Measurements from ENCODE around the gene LRRIQ3. TPM values are rescaled to one million over a fixed set of nuclear protein-coding genes. Genes with fewer than 3 reads are reported as not detected.

Gene LRRIQ3, protein sequence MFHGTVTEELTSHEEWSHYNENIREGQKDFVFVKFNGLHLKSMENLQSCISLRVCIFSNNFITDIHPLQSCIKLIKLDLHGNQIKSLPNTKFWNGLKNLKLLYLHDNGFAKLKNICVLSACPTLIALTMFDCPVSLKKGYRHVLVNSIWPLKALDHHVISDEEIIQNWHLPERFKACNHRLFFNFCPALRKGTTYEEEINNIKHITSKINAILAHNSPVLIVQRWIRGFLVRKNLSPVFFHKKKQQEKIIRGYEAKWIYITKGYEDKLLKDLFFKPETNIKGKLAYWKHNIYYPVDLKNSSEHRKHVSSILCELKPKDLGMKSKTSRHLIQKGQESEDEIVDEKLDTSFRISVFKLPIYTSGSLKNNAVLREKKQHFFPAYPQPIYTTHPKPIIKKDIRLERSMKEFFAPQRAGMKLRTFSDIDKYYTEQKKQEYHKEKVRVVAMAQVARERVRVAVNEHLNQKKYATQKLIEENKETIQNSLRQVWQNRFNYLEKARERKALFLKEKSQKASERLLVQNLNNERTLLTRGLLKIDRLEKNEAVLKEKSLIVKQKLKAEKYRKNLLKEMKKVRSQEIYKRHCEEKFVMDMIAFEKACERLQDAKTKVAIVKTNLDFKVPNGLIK
- 1.7 and 2.5 TPM in 2 replicates for total RNA-seq (2014; rRNA removed; shearing (Covaris generic))

DNA sequence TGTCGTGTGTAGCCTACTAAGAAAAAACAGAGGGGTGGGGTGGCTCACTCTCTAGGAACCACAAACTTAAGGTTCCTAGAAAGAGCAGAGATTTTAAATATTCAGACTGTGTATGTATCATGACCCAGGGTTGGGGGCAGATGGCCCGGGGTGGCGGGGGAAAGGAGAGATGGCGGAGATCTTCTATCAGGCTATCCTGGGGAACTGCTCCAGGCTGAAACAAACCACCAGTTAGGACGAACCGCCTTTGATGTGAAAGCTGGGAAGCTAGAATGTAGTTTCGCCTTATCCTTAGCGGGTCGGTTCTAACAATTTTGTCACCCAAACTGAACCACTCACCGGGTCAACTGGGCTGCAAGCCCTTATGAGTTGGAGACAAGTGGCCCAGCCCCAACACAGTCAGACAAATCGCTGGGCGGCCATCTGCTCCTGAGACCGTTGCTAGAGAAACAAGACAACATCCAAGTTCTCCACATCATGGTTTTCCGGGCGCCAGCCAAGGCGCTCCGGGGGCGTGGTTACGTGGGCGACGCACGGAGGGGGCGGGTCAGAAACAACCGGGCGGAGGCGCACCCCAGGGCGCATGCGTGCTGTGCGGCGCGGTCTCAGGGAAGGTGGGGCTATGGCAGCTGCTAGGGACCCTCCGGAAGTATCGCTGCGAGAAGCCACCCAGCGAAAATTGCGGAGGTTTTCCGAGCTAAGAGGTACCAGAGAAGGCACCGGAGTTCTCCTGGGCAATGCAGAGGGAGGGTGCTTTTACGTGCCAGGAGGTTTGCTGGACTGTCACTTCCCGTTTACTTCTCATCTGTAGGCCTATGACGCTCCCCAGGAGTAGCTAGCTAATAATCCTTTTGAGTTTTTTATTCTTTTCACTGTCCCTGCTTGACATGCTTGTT lies at the start of gene LRRIQ3, which contains the start of gene FPGT:
Gene LRRIQ3, minus strand, starts transcription at position 520 of the 896 bp plus-strand sequence. CDS start 14,492 bp downstream, outside the sequence.
Gene FPGT, plus strand, starts transcription at position 586 of the 896 bp plus-strand sequence. Its CDS starts 37 bp downstream, at position 623.
- Histone ChIP-seq H3K4me3 (peak within 1 kb of the TSS; percentile 46), H3K4me1 (replicated peaks) (no peaks in the 10 kb centered on the region; the same call in 1 of the 2 replicates), H3K27ac (peak within 1 kb of the TSS; percentile 78), H3K9me3 (replicated peaks) (no peaks in the 10 kb centered on the region), H3K36me3 (peaks cover 5% of the 10 kb centered on the region), H3K27me3 (replicated peaks) (no peaks in the 10 kb centered on the region)
- peak; percentile 95 to 96 for DNase-seq (ENCODE audit: low read depth in 1 of 2, low spot score in 2 of 2)

DNA sequence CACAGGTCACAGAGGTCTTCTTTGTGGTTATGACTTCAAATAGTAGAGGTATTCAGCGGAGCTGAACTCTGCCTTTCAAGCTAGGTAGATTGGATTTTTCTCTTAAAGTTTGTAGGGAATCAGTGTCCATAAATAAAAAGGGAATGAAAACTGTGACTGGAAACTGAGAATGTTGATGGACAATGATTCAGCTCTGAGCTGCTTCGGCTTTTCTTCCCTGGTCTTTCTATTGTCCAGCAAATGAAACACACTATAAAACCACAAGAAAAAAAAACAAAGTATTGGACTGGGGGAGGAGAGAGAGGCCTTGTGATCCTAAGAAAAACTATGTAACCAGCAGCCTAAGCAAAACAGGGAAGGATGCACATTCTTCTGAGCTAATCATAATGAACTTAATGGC lies 48.3 kb upstream of the LRRIQ3 start:
- Histone ChIP-seq H3K27ac (no peak overlapping the region), H3K9me3 (replicated peaks) (no peaks in the 10 kb centered on the region), H3K4me1 (replicated peaks) (peaks cover 8% of the 10 kb centered on the region), H3K4me3 (no peak overlapping the region), H3K27me3 (replicated peaks) (no peaks in the 10 kb centered on the region), H3K36me3 (no peaks in the 10 kb centered on the region)
- peak in 1 of 2 experiments; percentile 32 for DNase-seq (ENCODE audit: low read depth in 1 of 2, low spot score in 2 of 2)

DNA sequence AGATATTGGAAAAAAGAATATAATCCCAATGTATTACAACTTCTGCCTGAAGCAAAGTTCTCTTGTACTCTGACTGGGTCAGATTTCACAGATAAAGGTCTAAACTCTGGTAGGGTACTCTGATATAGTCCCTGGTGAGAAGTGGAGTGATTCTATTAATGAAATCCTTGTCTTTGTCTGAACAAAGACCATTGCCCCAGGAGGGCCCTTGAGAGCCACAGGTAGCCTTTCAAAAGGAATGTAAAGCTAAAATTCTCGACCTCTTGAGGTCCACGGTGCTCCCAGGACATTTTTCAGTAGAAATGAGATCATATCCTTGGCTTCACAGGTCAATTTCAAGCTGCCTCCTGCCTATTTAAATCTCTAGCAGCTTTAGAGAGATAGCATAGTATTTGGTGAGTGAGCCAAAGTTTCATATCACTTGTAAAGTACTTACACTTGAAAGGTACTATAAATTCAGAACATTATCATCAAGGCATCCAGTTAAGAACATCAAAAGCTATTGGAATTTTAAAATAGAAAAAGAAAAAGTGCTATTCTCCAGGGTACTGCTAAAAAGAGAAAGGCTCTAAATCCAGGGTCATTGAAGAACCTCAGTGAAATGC lies 47.3 kb upstream of the LRRIQ3 start:
- H3K4me3 ChIP-seq, result no peak overlapping the region
- no peaks in the 10 kb centered on the region for H3K27me3 ChIP-seq (replicated peaks)
- peaks cover 8% of the 10 kb centered on the region for H3K4me1 ChIP-seq (replicated peaks)
- H3K9me3 ChIP-seq (replicated peaks), result no peaks in the 10 kb centered on the region
- no peaks in the 10 kb centered on the region for H3K36me3 ChIP-seq
- H3K27ac ChIP-seq, result no peak overlapping the region
- DNase-seq (ENCODE audit: low read depth in 1 of 2, low spot score in 2 of 2), result no peak

DNA sequence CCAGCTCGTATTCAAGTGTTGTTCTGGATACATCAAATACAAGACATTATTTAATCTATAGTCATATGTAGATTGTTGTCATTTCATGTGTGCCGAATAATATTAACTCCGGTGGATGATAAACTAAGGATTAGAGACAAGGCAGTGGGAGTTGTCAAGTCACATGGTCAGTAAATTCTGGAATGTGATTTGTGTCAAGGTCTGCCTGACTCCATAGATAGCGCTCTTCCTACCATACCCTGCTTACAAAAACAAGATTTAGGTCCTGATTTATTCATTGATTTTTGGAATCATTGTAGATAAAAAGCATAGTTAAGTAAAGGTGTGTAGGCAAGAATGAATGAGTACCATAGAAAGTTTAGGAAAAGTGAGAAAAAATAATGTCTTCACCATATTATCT lies 39.8 kb upstream of the LRRIQ3 start:
- no peak for DNase-seq (ENCODE audit: low read depth in 1 of 2, low spot score in 2 of 2)
- Histone ChIP-seq H3K27me3 (replicated peaks) (no peaks in the 10 kb centered on the region), H3K4me1 (replicated peaks) (no peaks in the 10 kb centered on the region), H3K4me3 (no peak overlapping the region), H3K27ac (no peak overlapping the region), H3K36me3 (no peaks in the 10 kb centered on the region), H3K9me3 (replicated peaks) (no peaks in the 10 kb centered on the region)

DNA sequence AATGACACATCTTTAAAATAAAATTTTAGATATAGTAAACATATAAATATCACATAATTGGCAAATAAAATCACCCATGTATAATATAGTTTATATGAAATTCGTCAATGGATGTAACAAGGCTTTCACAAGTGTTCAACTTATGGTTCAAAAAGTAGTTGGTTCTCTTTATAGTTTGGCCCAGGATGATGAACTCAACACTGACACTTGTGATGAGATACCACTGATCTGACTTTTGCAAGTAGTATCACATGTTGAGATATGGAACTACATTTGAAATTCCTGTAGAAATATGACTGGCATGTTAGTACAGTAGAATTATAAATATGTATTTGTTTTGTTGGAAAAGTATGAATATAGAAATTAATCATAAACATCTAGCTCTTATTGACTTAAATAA lies 39.1 kb upstream of the LRRIQ3 start:
- Histone ChIP-seq H3K36me3 (no peaks in the 10 kb centered on the region), H3K9me3 (replicated peaks) (no peaks in the 10 kb centered on the region), H3K27ac (no peak overlapping the region), H3K4me3 (no peak overlapping the region), H3K4me1 (replicated peaks) (no peaks in the 10 kb centered on the region), H3K27me3 (replicated peaks) (no peaks in the 10 kb centered on the region)
- no peak for DNase-seq (ENCODE audit: low read depth in 1 of 2, low spot score in 2 of 2)

DNA sequence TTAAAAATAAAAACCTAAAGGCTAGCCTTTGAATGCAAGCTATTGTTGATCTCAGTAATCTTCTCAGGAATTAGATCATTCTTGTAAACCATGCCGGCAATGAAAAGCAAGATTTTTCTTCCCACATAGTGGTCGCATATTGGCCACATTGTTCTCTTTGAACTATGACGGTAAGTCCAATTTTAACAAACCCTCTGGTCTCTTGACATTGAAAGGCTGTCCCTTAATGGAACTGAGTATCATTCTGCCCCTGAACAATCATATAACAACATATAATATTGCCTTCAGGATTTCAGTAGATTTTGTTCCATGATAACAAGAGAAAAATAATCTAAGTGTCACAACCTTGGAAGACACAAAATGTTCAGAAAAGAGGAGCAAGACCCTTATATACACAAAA lies 38.5 kb upstream of the LRRIQ3 start:
- no peak overlapping the region for H3K27ac ChIP-seq
- H3K4me3 ChIP-seq, result no peak overlapping the region
- no peaks in the 10 kb centered on the region for H3K9me3 ChIP-seq (replicated peaks)
- no peaks in the 10 kb centered on the region for H3K36me3 ChIP-seq
- DNase-seq (ENCODE audit: low read depth in 1 of 2, low spot score in 2 of 2), result no peak
- no peaks in the 10 kb centered on the region for H3K27me3 ChIP-seq (replicated peaks)
- no peaks in the 10 kb centered on the region for H3K4me1 ChIP-seq (replicated peaks)

DNA sequence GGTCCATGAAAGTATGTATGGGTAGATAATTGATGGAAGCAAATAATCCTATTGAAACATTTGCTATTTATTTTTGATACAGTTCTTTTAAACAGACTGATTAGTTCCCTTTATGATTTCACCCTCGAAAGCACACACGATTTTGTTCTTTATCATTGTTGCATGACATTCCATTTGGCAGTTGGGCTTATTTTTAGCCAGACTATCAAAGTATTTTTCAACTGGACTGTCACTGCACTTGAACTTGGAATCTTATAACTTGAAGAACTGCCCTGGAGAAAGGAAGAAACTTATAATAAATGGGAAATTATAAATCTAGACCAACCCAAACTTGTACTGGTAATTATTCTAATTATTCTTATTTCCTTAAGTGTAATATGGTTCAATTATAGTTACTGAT lies 37.2 kb upstream of the LRRIQ3 start, which contains the start of gene TNNI3K:
Gene TNNI3K, plus strand, starts transcription at position 235 of the 400 bp plus-strand sequence. Its CDS starts 65 bp downstream, at position 300.
- Histone ChIP-seq H3K27ac (no peak within 1 kb of the TSS), H3K9me3 (replicated peaks) (no peaks in the 10 kb centered on the region), H3K36me3 (no peaks in the 10 kb centered on the region), H3K27me3 (replicated peaks) (no peaks in the 10 kb centered on the region), H3K4me1 (replicated peaks) (no peaks in the 10 kb centered on the region), H3K4me3 (no peak within 1 kb of the TSS)
- no peak for DNase-seq (ENCODE audit: low read depth in 1 of 2, low spot score in 2 of 2)

DNA sequence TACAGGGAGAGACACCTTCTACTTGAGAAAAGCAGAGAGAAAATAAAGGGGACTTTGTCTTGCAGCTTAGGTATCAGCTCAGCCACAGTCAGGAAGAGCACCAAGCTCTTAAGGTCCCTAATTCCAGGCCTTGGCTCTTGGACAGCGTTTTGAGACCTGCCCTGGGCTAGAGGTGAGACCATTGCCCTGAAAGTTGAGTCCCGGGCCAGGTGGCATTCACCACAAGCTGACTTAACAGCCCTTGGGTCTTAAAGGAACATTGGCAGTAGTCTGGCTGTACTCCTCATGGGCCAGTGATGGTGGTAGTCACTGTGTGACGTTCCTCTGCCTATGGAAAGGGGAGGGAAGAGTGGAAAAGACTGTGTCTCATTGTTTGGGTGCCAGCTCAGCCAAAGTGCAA lies 25.5 kb upstream of the LRRIQ3 start:
- 0 out of 2 replicates have a peak, but pooled peaks cover 3% of the 10 kb centered on the region for H3K27me3 ChIP-seq (replicated peaks)
- H3K36me3 ChIP-seq, result no peaks in the 10 kb centered on the region
- DNase-seq (ENCODE audit: low read depth in 1 of 2, low spot score in 2 of 2), result no peak
- H3K27ac ChIP-seq, result no peak overlapping the region
- no peaks in the 10 kb centered on the region; the same call in 1 of the 2 replicates for H3K9me3 ChIP-seq (replicated peaks)
- no peak overlapping the region for H3K4me3 ChIP-seq
- H3K4me1 ChIP-seq (replicated peaks), result peaks cover 13% of the 10 kb centered on the region

DNA sequence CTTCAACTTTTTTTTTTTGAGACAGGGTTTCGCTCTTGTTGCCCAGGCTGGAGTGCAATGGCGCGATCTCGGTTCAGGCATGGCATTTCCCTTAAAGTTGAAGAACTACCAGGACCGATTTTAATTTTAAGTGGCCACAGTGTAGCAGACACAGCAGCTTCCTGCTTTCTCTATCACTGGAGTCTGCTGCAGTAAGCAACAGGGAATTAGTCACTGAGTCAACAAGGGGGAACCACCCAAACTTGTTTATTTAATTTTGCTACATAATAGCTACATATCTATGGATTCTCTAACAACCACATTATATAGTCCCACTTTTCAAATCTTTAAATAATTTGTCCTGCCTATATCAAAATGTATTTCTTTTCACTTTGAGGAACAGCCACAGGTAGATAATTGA lies 24.7 kb upstream of the LRRIQ3 start:
- Histone ChIP-seq H3K27ac (no peak overlapping the region), H3K4me3 (no peak overlapping the region), H3K27me3 (replicated peaks) (0 out of 2 replicates have a peak, but pooled peaks cover 3% of the 10 kb centered on the region), H3K4me1 (replicated peaks) (peaks cover 13% of the 10 kb centered on the region), H3K9me3 (replicated peaks) (no peaks in the 10 kb centered on the region; the same call in 1 of the 2 replicates), H3K36me3 (no peaks in the 10 kb centered on the region)
- DNase-seq (ENCODE audit: low read depth in 1 of 2, low spot score in 2 of 2), result peak in 1 of 2 experiments; percentile 50

GRCh38 chr1:74215229-74215628 lies 17.3 kb upstream of the LRRIQ3 start:
- H3K27me3 ChIP-seq (replicated peaks), result no peaks in the 10 kb centered on the region
- no peaks in the 10 kb centered on the region for H3K9me3 ChIP-seq (replicated peaks)
- H3K27ac ChIP-seq, result no peak overlapping the region
- no peak overlapping the region for H3K4me3 ChIP-seq
- no peaks in the 10 kb centered on the region for H3K4me1 ChIP-seq (replicated peaks)
- no peaks in the 10 kb centered on the region for H3K36me3 ChIP-seq
- no peak for DNase-seq (ENCODE audit: low read depth in 1 of 2, low spot score in 2 of 2)

GRCh38 chr1:74205266-74205665 lies 7.3 kb upstream of the LRRIQ3 start:
- no peaks in the 10 kb centered on the region for H3K9me3 ChIP-seq (replicated peaks)
- peaks cover 11% of the 10 kb centered on the region for H3K36me3 ChIP-seq
- no peak overlapping the region for H3K4me3 ChIP-seq
- H3K27ac ChIP-seq, result peak overlapping the region; percentile 43
- H3K4me1 ChIP-seq (replicated peaks), result peaks cover 12% of the 10 kb centered on the region
- H3K27me3 ChIP-seq (replicated peaks), result no peaks in the 10 kb centered on the region
- DNase-seq (ENCODE audit: low read depth in 1 of 2, low spot score in 2 of 2), result peak in 1 of 2 experiments; percentile 48

GRCh38 chr1:74199504-74199903 lies 1.5 kb upstream of the LRRIQ3 start:
- no peaks in the 10 kb centered on the region; the same call in none of the 2 replicates for H3K4me1 ChIP-seq (replicated peaks)
- H3K9me3 ChIP-seq (replicated peaks), result no peaks in the 10 kb centered on the region
- peaks cover 7% of the 10 kb centered on the region for H3K36me3 ChIP-seq
- H3K27me3 ChIP-seq (replicated peaks), result no peaks in the 10 kb centered on the region
- DNase-seq (ENCODE audit: low read depth in 1 of 2, low spot score in 2 of 2), result no peak
- no peak overlapping the region for H3K27ac ChIP-seq
- no peak overlapping the region for H3K4me3 ChIP-seq

GRCh38 chr1:74197255-74197654 lies 721 bp downstream of the LRRIQ3 start:
- DNase-seq (ENCODE audit: low read depth in 1 of 2, low spot score in 2 of 2), result no peak
- Histone ChIP-seq H3K27ac (peak overlapping the region; percentile 78), H3K36me3 (peaks cover 5% of the 10 kb centered on the region), H3K4me3 (peak overlapping the region; percentile 46), H3K27me3 (replicated peaks) (no peaks in the 10 kb centered on the region), H3K9me3 (replicated peaks) (no peaks in the 10 kb centered on the region), H3K4me1 (replicated peaks) (no peaks in the 10 kb centered on the region; the same call in 1 of the 2 replicates)

Data from SJSA1 (cell line).